ENCODE results near the gene SPAG17. TPM values are rescaled to one million over a fixed set of nuclear protein-coding genes. Genes with fewer than 3 reads are reported as not detected.

Gene SPAG17
- 6.1 TPM for total RNA-seq

DNA sequence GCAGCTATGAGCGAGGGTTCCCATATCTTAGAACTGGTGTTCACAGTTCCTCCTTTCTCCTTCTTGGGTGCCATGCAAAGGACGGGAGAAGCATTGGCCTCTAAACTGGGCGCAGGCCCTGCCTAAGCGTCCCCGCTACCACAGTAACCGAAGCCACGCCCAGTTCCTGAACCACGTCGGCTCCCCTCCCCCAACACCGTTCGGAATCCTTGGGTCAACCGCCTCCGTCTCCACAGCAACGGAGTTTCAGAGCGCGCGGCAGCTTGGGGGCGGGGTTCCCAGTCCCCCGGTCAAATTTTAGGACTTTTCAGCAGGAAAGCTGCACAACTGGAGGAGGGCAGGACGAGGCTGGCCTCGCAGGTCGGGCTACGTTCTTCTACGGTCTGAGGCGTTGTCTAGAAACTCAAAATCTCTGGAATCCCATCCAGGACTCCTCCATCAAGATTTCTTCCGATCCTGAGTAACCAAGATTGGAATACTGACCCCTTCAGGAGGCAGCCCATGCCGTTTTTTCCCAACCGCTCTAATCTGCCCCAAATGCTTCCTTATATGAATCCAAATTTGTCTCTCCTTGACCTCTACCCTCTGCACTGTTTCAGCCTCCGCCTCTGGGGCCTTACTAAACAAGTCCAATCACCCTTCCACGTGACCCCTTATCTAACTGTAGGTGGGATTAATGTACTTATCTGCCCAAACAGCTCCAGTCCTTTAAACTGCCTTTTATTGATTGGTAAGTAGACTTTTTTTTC lies at the start of gene SPAG17:
TSS of gene SPAG17 (minus strand) at position 145 of the 749 bp plus-strand sequence. CDS start at position 74, 71 bp downstream.
- DNase-seq (ENCODE audit: low spot score) = peak; percentile 81

DNA sequence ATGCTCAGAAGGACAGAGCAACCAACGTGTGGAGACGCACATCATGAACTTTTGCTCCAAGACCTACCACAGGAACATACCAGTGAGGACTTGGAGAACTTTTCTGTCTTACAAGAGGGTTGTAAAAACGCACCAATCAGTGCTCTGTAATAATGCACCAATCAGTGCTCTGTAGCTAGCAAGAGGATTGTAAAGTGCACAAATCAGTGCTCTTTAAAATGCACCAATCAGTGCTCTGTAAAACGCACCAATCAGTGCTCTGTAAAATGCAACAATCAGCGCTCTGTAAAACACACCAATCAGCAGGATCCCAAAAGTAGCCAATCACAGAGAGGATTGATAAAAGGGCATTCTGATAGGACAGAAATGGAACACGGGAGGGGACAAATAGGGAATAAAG lies 40.4 kb upstream of the SPAG17 start:
- no peak for DNase-seq (ENCODE audit: low spot score)

DNA sequence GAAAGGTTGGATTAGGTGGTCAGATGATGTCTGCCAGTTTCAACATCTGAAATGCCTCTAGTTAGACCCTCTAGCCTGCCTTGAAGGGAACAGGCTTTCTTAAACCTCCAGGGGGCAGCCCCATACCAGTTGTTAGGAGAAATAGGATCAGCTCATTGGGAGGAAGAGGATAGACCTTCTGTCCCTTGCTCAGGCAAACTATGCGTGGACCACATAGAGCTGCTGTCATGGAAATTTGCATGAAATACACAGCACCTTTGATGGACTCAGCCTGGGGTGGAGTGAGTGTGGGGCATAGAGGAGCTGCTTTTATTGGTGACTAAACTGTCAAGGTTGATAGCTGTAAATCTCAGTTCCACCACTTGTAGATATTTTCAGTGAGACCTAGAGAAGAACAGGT lies 38.4 kb upstream of the SPAG17 start:
- DNase-seq (ENCODE audit: low spot score) = no peak

DNA sequence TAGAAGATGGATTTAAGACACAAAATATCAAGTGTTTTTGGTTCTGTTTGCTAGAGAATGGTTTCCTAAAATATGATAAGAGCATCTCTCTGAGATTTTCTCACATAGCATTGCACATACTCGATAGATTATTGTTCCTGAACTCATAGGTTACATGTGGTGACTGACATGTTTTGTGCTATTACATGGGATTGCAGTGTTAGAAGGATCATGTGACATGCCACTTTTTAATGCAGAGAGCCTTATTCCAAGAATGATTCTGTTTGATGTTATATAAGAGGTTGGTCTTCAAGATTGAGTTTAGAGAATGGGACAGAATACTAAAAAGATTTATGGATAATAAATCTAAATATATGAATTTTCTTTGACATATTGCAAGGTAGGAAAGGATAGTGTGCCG lies 34.4 kb upstream of the SPAG17 start:
- DNase-seq (ENCODE audit: low spot score) = no peak

DNA sequence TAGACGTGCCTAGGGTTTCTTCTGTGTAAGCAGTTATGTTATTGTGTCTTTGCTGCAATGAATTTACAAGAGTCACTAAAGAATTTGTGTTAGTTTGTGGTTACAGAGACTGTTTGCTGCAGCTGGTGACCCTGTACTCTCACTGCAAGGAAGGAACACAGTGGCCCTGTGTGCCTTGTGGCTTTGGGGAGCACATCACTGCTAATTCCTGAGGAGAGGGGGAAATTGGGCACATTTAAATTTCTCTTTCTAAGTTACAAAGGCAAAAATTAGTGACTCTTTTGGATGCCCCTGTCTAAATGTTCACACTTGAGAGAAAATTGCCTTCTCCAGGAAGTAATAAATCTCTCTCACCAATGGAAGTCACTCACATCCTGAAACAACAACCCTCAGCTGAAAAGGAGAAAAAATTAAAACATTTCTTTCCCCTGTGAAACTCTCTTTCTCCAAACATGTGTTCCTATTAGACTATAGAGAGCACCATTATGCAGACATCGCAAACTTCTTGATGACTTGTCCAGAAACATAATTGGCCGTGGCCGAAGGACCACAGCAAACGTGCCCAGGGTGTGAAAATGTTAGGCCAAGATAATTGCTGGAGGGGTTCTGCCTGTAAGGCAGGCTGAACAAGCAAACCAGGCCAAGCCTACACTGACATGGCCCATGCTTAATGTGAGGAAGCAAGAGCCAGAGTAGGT lies 32.3 kb upstream of the SPAG17 start:
- DNase-seq (ENCODE audit: low spot score) = no peak

DNA sequence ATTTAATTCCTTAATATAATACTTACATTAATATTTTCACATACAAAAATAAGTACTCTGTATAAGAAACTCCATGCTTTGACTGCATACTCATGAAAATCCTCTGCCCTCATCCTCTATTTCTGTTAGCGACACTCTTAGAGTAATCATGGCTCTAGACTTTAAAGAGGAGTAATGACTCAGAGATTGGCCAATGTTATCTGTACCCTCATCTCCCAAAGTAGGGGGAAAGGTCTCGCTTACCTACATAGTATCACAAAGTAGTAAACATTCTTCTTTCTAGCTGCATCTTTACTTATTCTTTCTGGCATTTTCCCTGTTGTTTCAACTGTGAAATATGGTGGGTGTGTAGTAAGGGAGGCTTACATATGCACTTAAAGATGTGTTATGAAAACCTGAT lies 29.8 kb upstream of the SPAG17 start:
- DNase-seq (ENCODE audit: low spot score) = no peak

DNA sequence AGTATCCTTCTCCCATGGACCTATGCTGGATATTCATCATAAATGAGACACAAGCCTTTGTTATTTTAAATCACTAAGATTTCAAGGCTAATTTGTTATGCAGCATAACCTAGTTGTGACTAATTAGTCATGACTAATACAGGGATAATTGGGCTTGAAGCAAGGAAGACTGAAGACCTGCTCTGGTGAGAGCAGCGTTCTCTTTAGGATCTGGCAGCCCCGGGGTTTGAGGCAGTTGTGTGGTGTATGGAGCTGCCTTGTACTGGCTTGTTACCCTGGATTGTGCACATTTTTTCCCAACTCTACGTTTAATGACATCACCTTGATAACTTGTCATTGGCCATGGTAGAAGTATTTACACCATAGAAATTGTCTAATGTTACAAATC lies 25.7 kb upstream of the SPAG17 start:
- DNase-seq (ENCODE audit: low spot score) = no peak

DNA sequence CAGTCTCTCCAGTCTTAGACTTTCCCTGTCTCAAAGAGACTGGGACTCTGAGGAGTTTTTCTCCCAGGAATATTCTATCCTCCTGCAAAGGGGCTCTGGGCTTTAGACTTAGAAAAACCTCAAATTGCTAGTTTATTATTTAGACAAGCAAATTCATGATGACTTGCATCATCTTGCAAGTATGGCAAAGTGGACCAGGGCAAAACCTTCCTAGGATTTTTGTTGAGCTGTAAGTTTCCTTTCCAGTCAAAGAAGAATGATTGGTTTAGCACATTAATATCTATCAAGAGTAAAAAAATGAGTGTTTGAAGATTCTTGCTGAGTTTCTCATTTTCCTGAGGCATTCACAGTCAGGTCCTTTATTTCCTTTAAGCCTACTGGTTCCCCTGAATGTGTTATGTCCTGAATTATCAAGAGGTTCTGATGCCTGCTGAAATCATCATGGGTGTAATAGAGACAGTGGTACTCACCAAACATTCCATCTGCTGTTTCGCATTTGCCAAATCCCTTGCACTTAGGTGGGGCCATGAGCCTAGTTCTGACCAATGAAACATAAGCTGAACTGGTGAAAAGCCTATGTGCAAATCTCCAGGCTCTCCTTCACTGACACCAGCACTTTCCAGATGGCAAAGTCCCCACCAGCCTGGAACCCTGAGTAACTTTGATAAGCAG lies 25.2 kb upstream of the SPAG17 start:
- DNase-seq (ENCODE audit: low spot score) = no peak

DNA sequence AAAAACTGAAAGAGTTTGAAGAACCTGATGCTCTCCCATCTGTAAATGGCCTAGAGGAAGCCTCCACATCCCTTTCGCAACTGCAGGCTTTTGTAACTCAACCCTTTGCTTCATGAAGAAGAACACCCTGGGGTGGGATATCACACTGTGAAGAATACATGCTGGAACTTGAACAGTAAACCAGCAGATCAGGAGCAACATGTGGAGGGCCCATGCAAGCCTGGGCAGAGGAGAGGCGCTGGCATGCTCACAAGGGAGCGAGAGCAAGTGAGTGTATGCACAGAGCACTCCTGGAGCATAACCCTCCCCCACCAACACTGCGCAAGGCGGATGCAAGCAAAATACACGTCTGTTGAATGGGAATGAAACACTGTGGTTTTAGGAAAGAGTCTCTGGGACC lies 24.6 kb upstream of the SPAG17 start:
- DNase-seq (ENCODE audit: low spot score) = peak; percentile 79

DNA sequence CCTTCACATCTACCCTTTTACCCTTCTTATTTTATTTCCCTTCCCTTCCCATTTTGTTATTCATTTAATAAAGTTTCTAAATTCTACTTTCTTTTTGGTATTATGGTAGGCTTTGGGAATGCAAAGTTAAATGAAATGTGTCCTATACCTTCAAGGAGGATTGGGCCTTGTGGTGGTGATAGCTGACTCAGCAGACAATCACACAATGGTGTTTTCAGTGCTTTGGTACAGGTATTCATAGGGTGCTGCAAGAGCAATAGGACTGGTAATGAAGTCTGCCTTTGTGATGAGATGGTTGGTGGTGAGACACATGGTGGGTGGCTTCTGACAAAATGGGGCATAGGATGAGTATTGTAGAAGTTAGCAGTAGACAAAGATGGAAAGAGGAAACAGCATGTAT lies 21.9 kb upstream of the SPAG17 start:
- DNase-seq (ENCODE audit: low spot score) = no peak

DNA sequence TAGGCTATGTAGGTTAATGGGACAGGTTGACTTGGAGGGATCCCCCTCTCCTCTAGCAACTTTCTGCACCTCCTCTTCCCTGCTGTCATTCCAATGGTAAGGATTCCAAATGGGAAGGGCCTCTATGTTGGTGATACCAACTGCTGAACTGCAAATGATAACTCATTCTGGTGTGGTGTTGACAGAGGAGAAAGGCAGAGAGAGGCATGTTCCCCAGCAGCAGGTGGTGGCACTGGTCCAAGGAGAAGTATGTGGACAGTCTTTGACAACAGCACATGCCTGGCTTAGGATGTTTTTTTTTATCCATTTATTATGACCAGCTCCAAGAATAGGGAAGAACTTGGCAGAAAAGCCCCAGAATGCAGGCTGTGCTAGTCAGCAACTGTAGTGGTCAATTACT lies 19.6 kb upstream of the SPAG17 start:
- no peak for DNase-seq (ENCODE audit: low spot score)

DNA sequence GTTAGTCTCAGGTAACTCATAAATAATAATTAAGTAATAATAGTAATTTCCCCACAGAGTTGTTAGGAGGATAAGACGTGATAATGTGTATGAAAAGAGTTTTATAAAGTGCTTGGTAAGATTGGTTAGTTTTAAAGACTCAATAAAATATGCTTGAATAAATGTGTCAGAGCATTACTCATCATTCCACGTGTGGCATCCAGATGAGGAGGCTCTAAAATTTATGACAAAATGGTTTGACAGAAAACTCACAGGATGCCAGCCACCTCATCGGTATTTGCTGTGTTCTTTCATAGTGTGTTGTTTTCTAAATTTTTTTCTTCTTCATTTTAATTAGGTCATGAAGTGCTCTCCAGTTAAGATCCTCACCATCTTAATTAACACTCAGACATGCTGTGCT lies 19.1 kb upstream of the SPAG17 start:
- no peak for DNase-seq (ENCODE audit: low spot score)

DNA sequence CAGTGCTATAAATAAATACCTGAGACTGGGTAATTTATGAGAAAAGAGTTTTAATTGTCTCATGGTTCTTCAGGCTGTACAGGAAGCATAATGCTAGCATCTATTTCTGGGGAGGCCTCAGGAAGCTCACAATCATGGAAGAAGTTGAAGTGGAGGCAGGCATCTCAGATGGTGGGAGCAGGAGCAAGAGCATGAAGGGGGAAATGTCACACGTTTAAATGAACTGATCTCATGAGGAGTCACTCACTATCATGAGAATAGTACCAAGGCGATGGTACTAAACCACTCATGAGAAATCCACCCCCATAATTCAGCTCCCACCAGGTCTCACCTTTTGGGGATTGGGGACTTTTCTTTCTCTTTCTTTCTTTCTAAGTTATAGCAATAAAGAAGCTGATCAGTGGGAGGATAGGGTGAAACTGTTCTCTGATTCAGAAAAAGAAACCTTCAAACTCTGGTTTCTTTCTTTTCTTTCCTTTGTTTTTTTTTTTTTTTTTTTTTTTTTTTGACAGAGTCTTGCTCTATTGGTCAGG lies 17.1 kb upstream of the SPAG17 start:
- no peak for DNase-seq (ENCODE audit: low spot score)

DNA sequence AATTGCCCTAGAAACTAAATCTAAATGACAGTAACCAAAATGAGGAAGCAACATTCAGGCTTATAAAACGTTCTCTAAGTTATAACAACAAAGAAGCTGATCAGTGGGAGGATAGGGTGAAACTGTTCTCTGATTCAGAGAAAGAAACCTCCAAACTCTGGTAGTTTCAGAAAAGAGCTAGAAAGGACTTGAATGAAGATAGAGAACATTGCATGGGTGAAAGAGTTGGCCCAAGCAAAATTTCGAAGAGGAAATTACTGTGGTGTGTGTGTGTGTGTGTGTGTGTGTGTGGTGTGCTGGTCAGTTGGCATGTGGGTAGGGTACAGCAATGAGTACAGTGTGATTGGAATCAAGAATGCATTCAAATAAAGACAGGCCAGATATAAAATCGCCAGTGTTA lies 16.5 kb upstream of the SPAG17 start:
- DNase-seq (ENCODE audit: low spot score) = no peak

DNA sequence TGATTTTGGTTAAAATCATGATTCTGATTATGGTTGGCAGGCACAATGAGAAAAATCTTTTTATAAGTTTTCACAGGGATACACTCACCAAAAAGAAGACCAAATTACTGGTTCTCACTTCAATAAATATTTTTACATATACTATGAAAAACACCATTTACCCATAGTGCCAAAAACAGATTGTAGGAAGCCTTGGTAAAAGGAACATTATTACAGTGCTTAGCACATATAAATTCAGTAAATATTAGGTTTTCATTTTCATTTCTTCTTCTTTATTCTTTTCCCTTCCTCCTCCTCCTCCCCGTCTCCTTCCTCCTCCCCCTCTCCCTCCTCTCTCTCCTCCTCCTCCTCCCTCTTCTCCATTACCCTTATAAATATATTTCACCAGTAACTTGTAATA lies 15.8 kb upstream of the SPAG17 start:
- no peak for DNase-seq (ENCODE audit: low spot score)

DNA sequence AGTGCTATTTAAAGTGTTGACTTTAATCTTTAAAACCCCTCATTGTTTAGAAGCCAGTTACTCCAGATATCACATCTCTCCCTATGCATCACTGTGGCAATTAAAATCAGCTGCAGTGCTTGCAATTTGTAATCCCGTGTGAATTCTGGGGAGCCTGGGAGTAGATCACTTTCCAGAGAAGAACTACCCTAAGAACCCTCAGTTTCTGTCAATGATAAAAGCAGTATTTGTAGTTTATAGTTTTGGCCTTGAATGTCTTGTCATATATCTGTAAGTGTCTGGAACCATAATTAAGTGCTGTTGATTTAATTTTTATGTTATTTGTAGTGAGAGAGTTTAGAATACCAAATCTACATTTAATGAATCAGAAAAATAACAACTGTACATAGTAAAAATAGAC lies 5.5 kb upstream of the SPAG17 start:
- no peak for DNase-seq (ENCODE audit: low spot score)

DNA sequence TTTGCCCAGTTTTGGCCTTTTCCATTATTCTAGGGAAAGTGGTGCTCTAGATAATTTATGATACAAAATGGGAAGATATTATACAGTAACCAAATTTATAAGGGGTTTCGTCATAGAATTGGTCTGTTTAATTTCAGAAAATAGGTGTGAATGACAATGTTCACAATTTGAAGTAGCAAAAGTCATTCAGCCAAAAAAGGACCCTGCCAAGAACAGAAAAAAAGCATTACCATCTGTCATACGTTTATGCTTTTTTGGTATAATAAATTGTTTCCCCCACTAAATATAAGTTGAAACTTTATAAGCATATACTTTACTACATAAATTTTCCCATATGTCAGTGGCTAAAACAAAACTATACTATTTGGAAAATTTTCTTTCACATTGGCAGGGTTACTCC lies 4.5 kb upstream of the SPAG17 start:
- DNase-seq (ENCODE audit: low spot score) = no peak

DNA sequence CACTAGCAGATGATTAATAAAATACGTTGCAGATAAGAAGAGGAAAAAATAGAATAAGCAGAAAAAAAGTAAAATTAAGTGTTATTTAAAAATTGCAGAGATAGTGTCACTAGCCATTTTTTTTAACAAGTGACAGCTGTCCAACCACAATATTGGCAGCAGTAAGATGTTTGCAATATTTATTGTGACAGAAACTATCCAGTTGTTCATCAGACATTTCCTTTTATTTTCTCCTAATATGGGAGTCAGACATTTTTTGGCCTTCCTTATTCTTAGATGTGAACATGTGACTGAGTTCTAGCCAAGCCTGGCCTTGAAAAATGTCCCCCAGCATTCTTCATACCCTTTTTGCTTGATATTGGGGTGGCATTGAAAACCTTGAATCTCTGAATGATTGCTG lies 3.4 kb upstream of the SPAG17 start:
- no peak for DNase-seq (ENCODE audit: low spot score)

DNA sequence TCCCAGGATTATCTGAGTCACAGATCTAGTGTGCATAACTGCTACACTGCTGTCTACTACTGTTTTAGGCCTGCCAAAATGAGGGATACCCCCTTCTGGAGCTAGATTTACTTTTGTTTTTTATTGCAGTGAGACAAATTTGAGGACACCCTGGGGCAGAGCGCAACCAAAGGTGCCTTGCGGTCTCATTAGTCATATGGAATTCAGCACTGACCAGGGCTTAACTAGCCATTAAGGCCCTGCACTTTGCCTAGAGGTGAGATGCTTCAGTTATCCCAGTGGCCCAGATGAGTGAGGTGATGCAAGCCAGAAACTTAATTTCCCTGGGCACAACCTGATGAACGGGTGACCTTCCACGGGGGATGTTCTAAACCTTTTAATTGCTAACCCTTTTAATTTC lies 998 bp upstream of the SPAG17 start:
- DNase-seq (ENCODE audit: low spot score) = no peak

DNA sequence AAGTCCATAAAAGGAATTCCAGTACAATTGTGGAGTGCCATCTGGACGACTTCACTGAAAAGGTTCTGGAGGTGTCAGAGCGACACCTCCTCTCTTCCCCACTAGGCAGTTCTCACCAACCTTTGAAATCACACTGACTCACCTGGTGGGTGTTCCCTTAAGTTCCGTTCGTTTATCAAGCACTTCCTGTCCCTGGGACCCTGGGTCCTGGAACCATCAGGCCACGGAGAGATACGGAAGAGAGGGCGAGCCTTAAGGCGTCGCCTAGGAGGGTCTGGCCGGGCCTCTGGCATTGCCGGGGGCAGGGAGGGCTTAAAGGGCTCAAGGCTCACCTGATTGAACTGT lies 317 bp downstream of the SPAG17 start:
- DNase-seq (ENCODE audit: low spot score) = peak; percentile 47

DNA sequence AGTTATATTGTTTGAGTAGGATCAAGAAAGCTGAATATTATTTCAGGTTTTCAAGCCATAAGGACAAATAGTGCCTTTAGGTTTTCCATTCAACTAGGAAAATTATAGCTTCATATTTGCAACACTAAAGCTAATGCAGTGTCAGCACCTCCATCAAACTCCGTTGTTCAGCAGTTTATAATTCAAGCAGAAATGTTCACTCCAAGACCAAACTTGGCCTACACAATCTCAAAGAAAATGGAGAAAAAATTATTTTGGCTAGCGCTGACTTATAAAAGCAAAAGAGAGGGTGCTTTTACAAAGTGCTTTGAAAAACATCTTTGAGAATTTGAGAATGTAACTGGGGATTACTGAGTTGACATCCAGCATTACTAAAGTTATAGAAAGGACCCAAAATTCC lies 1.4 kb downstream of the SPAG17 start:
- DNase-seq (ENCODE audit: low spot score) = no peak

DNA sequence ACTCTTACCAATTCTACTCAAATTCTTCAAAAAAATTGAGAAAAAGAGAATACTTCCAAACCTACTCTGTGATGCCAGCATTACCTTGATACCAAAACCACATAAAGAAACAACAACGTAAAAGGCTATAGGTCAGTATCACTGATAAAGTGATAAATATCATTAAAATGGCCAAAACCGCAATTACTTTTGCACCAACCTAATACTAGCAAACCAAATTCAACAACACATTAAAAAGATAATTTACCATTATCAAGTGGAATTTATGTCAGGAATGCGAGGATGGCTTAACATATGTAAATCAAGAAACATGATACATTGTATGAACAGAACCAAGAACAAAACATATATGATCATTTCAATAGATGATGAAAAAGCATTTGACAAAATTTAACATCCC lies 7.0 kb downstream of the SPAG17 start:
- DNase-seq (ENCODE audit: low spot score) = no peak

DNA sequence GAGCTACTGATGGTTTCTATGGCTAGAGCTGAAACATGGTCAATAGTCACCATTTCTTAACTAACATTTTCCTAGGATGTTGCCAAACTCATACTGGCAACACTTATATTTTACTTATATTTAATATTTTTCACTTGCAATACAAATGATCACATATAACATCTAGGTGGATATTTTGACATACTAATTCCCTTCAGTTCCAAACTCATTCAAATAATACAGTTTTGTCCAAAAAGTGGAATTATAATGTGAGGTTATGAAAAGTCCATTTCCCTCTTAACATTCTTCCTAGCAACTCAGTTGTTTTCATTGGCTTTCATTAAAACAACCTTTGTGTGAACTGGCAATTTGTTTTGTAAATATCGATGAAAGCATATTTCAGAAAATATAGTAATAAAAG lies 16.0 kb downstream of the SPAG17 start:
- no peak for DNase-seq (ENCODE audit: low spot score)
